Fibroblast of skin of back (primary cell): ENCODE measurements around the gene SMC1B.
"Not testable (repeated sequence)": the region's sequence is repeated elsewhere in the genome, so short reads cannot be mapped to it uniquely, and the experiment has no call there.

ENCODE experiments used
- DNase-seq: peaks from one replicate; pipeline ENCODE4 v3.0.0-alpha.2; 2013

The SMC1B gene

GRCh38 chr22:45445031-45445710 is 31.8 kb upstream of the SMC1B start:
- no peak for DNase-seq

GRCh38 chr22:45444168-45444567 is 30.8 kb upstream of the SMC1B start:
- no peak for DNase-seq

- peak; percentile 32 for DNase-seq
Observed at GRCh38 chr22:45442116-45442515, 28.7 kb upstream of the SMC1B start.

- peak; percentile 72 for DNase-seq
Observed at GRCh38 chr22:45441138-45441537, 27.7 kb upstream of the SMC1B start.

- not testable (repeated sequence) for DNase-seq
Observed at GRCh38 chr22:45440688-45441087, 27.3 kb upstream of the SMC1B start.

GRCh38 chr22:45438336-45438735 is 24.9 kb upstream of the SMC1B start:
- no peak for DNase-seq

- DNase-seq, result not testable (repeated sequence)
Observed at GRCh38 chr22:45436871-45437517, 23.6 kb upstream of the SMC1B start.

GRCh38 chr22:45435544-45436139 is 22.2 kb upstream of the SMC1B start:
- peak; percentile 86 for DNase-seq

GRCh38 chr22:45434981-45435380 is 21.6 kb upstream of the SMC1B start:
- DNase-seq, result no peak

- no peak for DNase-seq
Observed at GRCh38 chr22:45430871-45431270, 17.5 kb upstream of the SMC1B start.

GRCh38 chr22:45429981-45430775 is 16.8 kb upstream of the SMC1B start:
- DNase-seq, result no peak

GRCh38 chr22:45429424-45429823 is 16.0 kb upstream of the SMC1B start:
- no peak for DNase-seq

GRCh38 chr22:45428391-45429385 is 15.3 kb upstream of the SMC1B start:
- no peak for DNase-seq

- DNase-seq, result no peak
Observed at GRCh38 chr22:45427114-45427513, 13.7 kb upstream of the SMC1B start.

GRCh38 chr22:45426387-45426786 is 13.0 kb upstream of the SMC1B start:
- no peak for DNase-seq

GRCh38 chr22:45425531-45426265 is 12.3 kb upstream of the SMC1B start:
- no peak for DNase-seq

GRCh38 chr22:45425101-45425500 is 11.7 kb upstream of the SMC1B start:
- no peak for DNase-seq

- DNase-seq, result peak; percentile 28
Observed at GRCh38 chr22:45424241-45424731, 10.9 kb upstream of the SMC1B start.

- no peak for DNase-seq
Observed at GRCh38 chr22:45423524-45423923, 10.1 kb upstream of the SMC1B start.

GRCh38 chr22:45422237-45422983 is 9.0 kb upstream of the SMC1B start:
- DNase-seq, result no peak
